BE2C (cell line): ENCODE results near the gene YAP1. TPM values are rescaled to one million over a fixed set of nuclear protein-coding genes. Genes with fewer than 3 reads are reported as not detected.

Experiments
- DNase-seq: peaks from one replicate; pipeline ENCODE4 v3.0.0-alpha.2; 2020
- H3K27me3 ChIP-seq: fragments of 250-450 bp; sonication (Bioruptor Pico); 2 replicates; pipeline ENCODE4 v1.5.1; 2020; ENCODE audit warnings: mild to moderate bottlenecking
- H3K36me3 ChIP-seq: fragments of 250-450 bp; sonication (Bioruptor Pico); 2 replicates; pipeline ENCODE4 v1.5.1; 2020; ENCODE audit warnings: mild to moderate bottlenecking
- H3K4me1 ChIP-seq: fragments of 250-450 bp; sonication (Bioruptor Pico); 2 replicates; pipeline ENCODE4 v1.5.1; 2020
- H3K4me3 ChIP-seq: 2 replicates; pipeline ENCODE4 v1.5.1; 2011; ENCODE audit warnings: low read depth, low read length
- H3K9me3 ChIP-seq: fragments of 250-450 bp; sonication (Bioruptor Pico); 2 replicates; pipeline ENCODE4 v1.5.1; 2020
- CTCF ChIP-seq: IDR thresholded peaks from 2 replicates; pipeline ENCODE4 v1.5.1; 2012; ENCODE audit warnings: mild to moderate bottlenecking, low read depth, low read length
- polyA plus RNA-seq: library from polyadenylated mRNA; unstranded; fragments of >200 nt; gene quantifications from one replicate; pipeline ENCODE4 v1.2.1, GENCODE V29; 2012; ENCODE audit warnings: low read depth, missing spikeins; ENCODE audit not compliant: insufficient read length, insufficient read depth

The YAP1 gene
- polyA plus RNA-seq, result 0.22 TPM

GRCh38 chr11:102109896-102110760 lies at the start of gene YAP1:
Gene YAP1 (plus strand): TSS chr11:102110447. CDS start chr11:102110849, 402 bp downstream.
- no peak for TF ChIP-seq CTCF
- DNase-seq, result peak; percentile 70
- peaks cover 72% of the 10 kb centered on the region for H3K27me3 ChIP-seq
- peak within 1 kb of the TSS; percentile 49 for H3K4me3 ChIP-seq
- no peaks in the 10 kb centered on the region for H3K36me3 ChIP-seq
- H3K4me1 ChIP-seq, result no peaks in the 10 kb centered on the region
- no peaks in the 10 kb centered on the region for H3K9me3 ChIP-seq

DNA sequence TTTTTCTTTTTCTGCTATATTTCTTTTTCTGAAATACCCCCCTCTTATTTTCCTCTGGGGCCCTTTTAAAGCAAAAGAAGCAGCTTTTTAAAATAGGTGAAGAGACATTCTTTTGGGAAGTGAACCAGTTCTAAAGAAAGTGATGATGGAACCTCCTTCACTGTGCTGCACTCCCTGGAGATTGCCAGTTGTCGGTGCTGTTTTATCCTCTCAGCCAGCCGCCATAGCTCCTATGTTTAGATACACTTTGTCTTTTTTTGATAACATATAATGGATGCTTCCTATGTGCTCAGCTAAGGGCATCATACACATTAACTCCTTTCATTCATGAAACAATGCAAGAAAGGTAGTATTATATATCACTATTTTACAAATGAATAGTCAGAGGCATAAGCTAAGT lies 49.0 kb upstream of the YAP1 start:
- H3K9me3 ChIP-seq, result no peaks in the 10 kb centered on the region
- H3K36me3 ChIP-seq, result no peaks in the 10 kb centered on the region
- no peaks in the 10 kb centered on the region for H3K4me1 ChIP-seq
- H3K27me3 ChIP-seq, result no peaks in the 10 kb centered on the region
- no peak overlapping the region for H3K4me3 ChIP-seq
- TF ChIP-seq CTCF, result peak; percentile 29; the same call in 1 of the 2 replicates
- no peak for DNase-seq

GRCh38 chr11:102062106-102062505 lies 48.1 kb upstream of the YAP1 start:
- no peak overlapping the region for H3K4me3 ChIP-seq
- H3K27me3 ChIP-seq, result no peaks in the 10 kb centered on the region
- no peak for DNase-seq
- H3K4me1 ChIP-seq, result no peaks in the 10 kb centered on the region
- no peaks in the 10 kb centered on the region for H3K9me3 ChIP-seq
- no peak for TF ChIP-seq CTCF
- no peaks in the 10 kb centered on the region for H3K36me3 ChIP-seq

- DNase-seq, result no peak
- H3K36me3 ChIP-seq, result no peaks in the 10 kb centered on the region
- no peak for TF ChIP-seq CTCF
- no peaks in the 10 kb centered on the region for H3K4me1 ChIP-seq
- H3K27me3 ChIP-seq, result no peaks in the 10 kb centered on the region
- no peak overlapping the region for H3K4me3 ChIP-seq
- no peaks in the 10 kb centered on the region for H3K9me3 ChIP-seq
Measured at GRCh38 chr11:102064316-102064715, 45.9 kb upstream of the YAP1 start.

DNA sequence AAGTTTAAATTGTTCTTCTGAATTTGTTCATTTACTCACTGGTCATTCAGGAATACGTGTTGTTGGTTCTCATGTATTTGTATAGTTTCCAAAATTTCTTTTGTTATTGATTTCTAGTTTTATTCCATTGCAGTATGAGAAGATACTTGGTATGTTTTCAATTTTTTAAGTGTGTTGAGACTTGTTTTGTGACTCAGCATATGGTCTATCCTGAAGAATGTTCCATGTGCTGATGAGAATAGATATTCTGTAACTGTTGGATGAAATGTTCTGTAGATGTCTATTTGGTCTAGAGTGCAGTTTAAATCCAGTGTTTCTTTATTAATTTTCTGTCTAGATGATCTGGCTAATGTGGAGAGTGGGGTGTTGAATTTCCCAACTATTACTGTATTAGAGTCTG lies 39.5 kb upstream of the YAP1 start:
- no peaks in the 10 kb centered on the region for H3K27me3 ChIP-seq
- no peaks in the 10 kb centered on the region; the same call in 1 of the 2 replicates for H3K9me3 ChIP-seq
- no peaks in the 10 kb centered on the region for H3K4me1 ChIP-seq
- H3K36me3 ChIP-seq, result no peaks in the 10 kb centered on the region
- H3K4me3 ChIP-seq, result no peak overlapping the region
- no peak for DNase-seq
- no peak for TF ChIP-seq CTCF
